ENCODE results near the gene MOB3A. TPM values are rescaled to one million over a fixed set of nuclear protein-coding genes. Genes with fewer than 3 reads are reported as not detected.

Gene MOB3A
- total and polyA plus RNA-seq, 2 of the 13 experiments (the other 11 are each of a cell fraction or from before 2014, with no cell fraction given), result 3.5 to 17.8 TPM

- no peak for TF ChIP-seq AKNA (CRISPR knock-in tag; IDR thresholded peaks at IDR 0.05; ENCODE audit: borderline replicate concordance)
- no peak for TF ChIP-seq ELF4 (CRISPR knock-in tag; IDR thresholded peaks at IDR 0.05; ENCODE audit: borderline replicate concordance)
- TF ChIP-seq MAFF (IDR thresholded peaks at IDR 0.05; ENCODE audit: low read depth, low read length), result no peak
- TF ChIP-seq POLR2AphosphoS5 (IDR thresholded peaks at IDR 0.05; ENCODE audit: low read depth, low read length), result no peak
- TF ChIP-seq NFYC (CRISPR knock-in tag; IDR thresholded peaks at IDR 0.05), result peak; percentile 70
- TF ChIP-seq HIVEP1 (CRISPR knock-in tag; IDR thresholded peaks at IDR 0.05), result no peak
- no peak for TF ChIP-seq ZNF770 (CRISPR knock-in tag; IDR thresholded peaks at IDR 0.05)
- TF ChIP-seq ZNF512 (CRISPR knock-in tag; IDR thresholded peaks at IDR 0.05), result no peak
- 0 out of 2 replicates have a peak, but pooled peaks have one; percentile 3 for TF ChIP-seq FOSL2 (CRISPR knock-in tag; IDR thresholded peaks at IDR 0.05)
- TF ChIP-seq ZNF639 (CRISPR knock-in tag; conservative IDR thresholded peaks at IDR 0.05), result no peak
- no peak for TF ChIP-seq ZNF430 (CRISPR knock-in tag; IDR thresholded peaks at IDR 0.05)
- TF ChIP-seq ZNF713 (CRISPR knock-in tag; IDR thresholded peaks at IDR 0.05), result no peak
- no peak for TF ChIP-seq ZNF580 (CRISPR knock-in tag; IDR thresholded peaks at IDR 0.05; ENCODE audit: borderline replicate concordance, low read depth)
- no peak for TF ChIP-seq ZNF83 (CRISPR knock-in tag; IDR thresholded peaks at IDR 0.05; ENCODE audit: borderline replicate concordance)
- TF ChIP-seq ZNF124 (CRISPR knock-in tag; IDR thresholded peaks at IDR 0.05), result no peak
- TF ChIP-seq MXI1 (IDR thresholded peaks at IDR 0.05; ENCODE audit: borderline replicate concordance, low read depth, low read length), result peak; percentile 89; the same call in 2 of the 3 replicates
- TF ChIP-seq SALL2 (CRISPR knock-in tag; IDR thresholded peaks at IDR 0.05), result no peak
- no peak for TF ChIP-seq ZNF660 (CRISPR knock-in tag; IDR thresholded peaks at IDR 0.05; ENCODE audit: borderline replicate concordance, low read depth)
- TF ChIP-seq NR2F2 (IDR thresholded peaks at IDR 0.05; ENCODE audit: borderline replicate concordance, low read depth), result no peak
These were observed 515 bp upstream of the MOB3A start, which contains the start of gene IZUMO4 (continued) for GRCh38 chr19:2096480-2097202.

Measured in HepG2 (cell line).